ENCODE data around the gene SLC8A3. TPM values are rescaled to one million over a fixed set of nuclear protein-coding genes. Genes with fewer than 3 reads are reported as not detected.

Gene SLC8A3
- total RNA-seq, 1 experiment from 2014 or later: 0.13 TPM

DNA sequence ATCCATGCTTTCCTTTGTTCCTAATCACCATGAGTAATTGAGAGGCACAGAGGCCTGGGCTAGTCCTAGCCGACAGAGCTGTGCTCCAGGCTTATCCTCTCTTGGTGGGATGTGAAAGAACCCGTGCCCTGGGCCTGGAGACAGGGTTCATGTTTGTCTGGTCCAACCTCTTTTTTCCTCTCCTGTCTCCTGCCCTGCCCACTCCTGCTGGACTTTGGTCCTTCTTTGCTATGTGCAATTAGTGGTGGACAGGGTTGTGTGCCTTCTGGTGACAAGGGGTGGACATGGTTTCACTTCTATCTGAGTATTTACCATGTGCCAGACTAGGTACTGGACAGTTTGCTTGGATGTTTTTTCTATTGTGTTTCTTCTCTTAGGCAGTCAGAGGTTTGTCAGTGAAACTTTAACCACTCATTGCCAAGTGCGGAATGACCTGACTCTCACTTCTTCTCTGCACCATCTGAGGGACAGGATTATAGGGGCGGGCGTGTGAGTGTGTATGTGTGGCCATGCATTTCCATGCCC is 183.4 kb downstream of the SLC8A3 start:
- Mint-ChIP-seq H3K4me1 (peaks cover 17 to 18% of the 10 kb centered on the region in 2 experiments), H3K27me3 (ENCODE audit: low read depth) (peaks cover 6% of the 10 kb centered on the region; the same call in 1 of the 2 replicates)

More for the DNA sequence above, 183.4 kb downstream of the SLC8A3 start:
- WGBS (ENCODE audit: extremely low coverage, insufficient read length, low lambda C conversion rate): no CpG with 5 or more reads among the region's 5 CpGs
- H2AK5ac ChIP-seq (ENCODE audit: insufficient read length, low read length): no peak overlapping the region
- H3K9me3 ChIP-seq (ENCODE audit: control insufficient read depth, low read depth, low read length): no peaks in the 10 kb centered on the region
- H2BK12ac ChIP-seq (ENCODE audit: insufficient read length, low read depth, low read length): no peak overlapping the region
- H4K8ac ChIP-seq (replicated peaks; ENCODE audit: insufficient read length, low read depth, low read length): no peak overlapping the region
- H3K4me1 ChIP-seq (ENCODE audit: insufficient read depth, low read length): peaks cover 2% of the 10 kb centered on the region; the same call in 1 of the 2 replicates
- H3K79me1 ChIP-seq (ENCODE audit: insufficient read depth, low read depth, low read length, poor library complexity, severe bottlenecking): no peaks in the 10 kb centered on the region
- H3K14ac ChIP-seq (ENCODE audit: insufficient read depth, low read length): no peak overlapping the region
- H2BK5ac ChIP-seq (ENCODE audit: insufficient read length, low read length): no peak overlapping the region
- no peak overlapping the region for H3K27ac ChIP-seq (ENCODE audit: insufficient read length, low read depth, low read length)
- TF ChIP-seq, protein P1, sequence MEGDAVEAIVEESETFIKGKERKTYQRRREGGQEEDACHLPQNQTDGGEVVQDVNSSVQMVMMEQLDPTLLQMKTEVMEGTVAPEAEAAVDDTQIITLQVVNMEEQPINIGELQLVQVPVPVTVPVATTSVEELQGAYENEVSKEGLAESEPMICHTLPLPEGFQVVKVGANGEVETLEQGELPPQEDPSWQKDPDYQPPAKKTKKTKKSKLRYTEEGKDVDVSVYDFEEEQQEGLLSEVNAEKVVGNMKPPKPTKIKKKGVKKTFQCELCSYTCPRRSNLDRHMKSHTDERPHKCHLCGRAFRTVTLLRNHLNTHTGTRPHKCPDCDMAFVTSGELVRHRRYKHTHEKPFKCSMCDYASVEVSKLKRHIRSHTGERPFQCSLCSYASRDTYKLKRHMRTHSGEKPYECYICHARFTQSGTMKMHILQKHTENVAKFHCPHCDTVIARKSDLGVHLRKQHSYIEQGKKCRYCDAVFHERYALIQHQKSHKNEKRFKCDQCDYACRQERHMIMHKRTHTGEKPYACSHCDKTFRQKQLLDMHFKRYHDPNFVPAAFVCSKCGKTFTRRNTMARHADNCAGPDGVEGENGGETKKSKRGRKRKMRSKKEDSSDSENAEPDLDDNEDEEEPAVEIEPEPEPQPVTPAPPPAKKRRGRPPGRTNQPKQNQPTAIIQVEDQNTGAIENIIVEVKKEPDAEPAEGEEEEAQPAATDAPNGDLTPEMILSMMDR (conservative IDR thresholded peaks at IDR 0.05): no peak
- no peak overlapping the region for H3K23ac ChIP-seq (ENCODE audit: insufficient read length, low read depth, low read length)
- H3K23me2 ChIP-seq (ENCODE audit: insufficient read length, low read depth, low read length, poor library complexity, severe bottlenecking): no peaks in the 10 kb centered on the region
- H2BK20ac ChIP-seq (ENCODE audit: low read depth, low read length, poor library complexity, severe bottlenecking): no peak overlapping the region
- no peak overlapping the region for H3K4ac ChIP-seq (ENCODE audit: low read depth, low read length)
- Mint-ChIP-seq H3K9me3 (no peaks in the 10 kb centered on the region), H3K36me3 (ENCODE audit: insufficient read depth in 1 of 3, low read depth in 3 of 3) (no peaks in the 10 kb centered on the region), H3K27ac (no peak overlapping the region), H3K4me3 (no peak overlapping the region)
- H3K79me2 ChIP-seq (ENCODE audit: insufficient read depth, low read length): no peaks in the 10 kb centered on the region
- DNase-seq: no peak
- H3K56ac ChIP-seq (ENCODE audit: insufficient read length, low read depth, low read length): no peak overlapping the region
- H3T11ph ChIP-seq (ENCODE audit: low read length): no peak overlapping the region
- no peak overlapping the region for H4K5ac ChIP-seq (ENCODE audit: insufficient read length, low read depth, low read length)
- no peak overlapping the region for H2AFZ ChIP-seq (ENCODE audit: low read length)
- no peak overlapping the region for H3K9ac ChIP-seq (ENCODE audit: extremely low read depth, insufficient read length, low read length)
- H4K20me1 ChIP-seq (ENCODE audit: control insufficient read depth, insufficient read depth, insufficient read length): no peaks in the 10 kb centered on the region
- no peaks in the 10 kb centered on the region; the same call in 1 of the 2 replicates for H3K27me3 ChIP-seq (ENCODE audit: insufficient read depth, low read length)
- no peak overlapping the region for H3K4me2 ChIP-seq (ENCODE audit: insufficient read depth, insufficient read length, low read length)
- H3K18ac ChIP-seq (ENCODE audit: insufficient read length, low read depth, low read length): no peak overlapping the region
- no peak overlapping the region for H2BK120ac ChIP-seq (ENCODE audit: low read depth, low read length, poor library complexity, severe bottlenecking)
- H2BK15ac ChIP-seq (ENCODE audit: low read depth, low read length): no peak overlapping the region
- no peak overlapping the region for H4K91ac ChIP-seq (ENCODE audit: insufficient read length, low read depth, low read length)

Data from H9 (cell line).